Breast epithelium (tissue), 4 donors: ENCODE measurements around the gene CD2BP2. TPM values are rescaled to one million over a fixed set of nuclear protein-coding genes. Genes with fewer than 3 reads are reported as not detected.

Experiments used
- DNase-seq, 2 donors: peaks; one replicate each; pipeline ENCODE4 v3.0.0-alpha.2; 2019; ENCODE audit warnings: low spot score in 2 of 2
- H3K27ac ChIP-seq, 2 donors: fragments of 200-600 bp; sonication (generic) in 1 of 2; one replicate each; pipeline ENCODE4 v1.5.1; 2016 to 2019; ENCODE audit warnings: mild to moderate bottlenecking in 1 of 2
- H3K27me3 ChIP-seq, 2 donors: fragments of 200-600 bp; sonication (generic) in 1 of 2; one replicate each; pipeline versions ENCODE4 v1.5.1 to v1.6.0; 2017 to 2019; ENCODE audit warnings: control low read depth in 1 of 2, mild to moderate bottlenecking in 1 of 2
- H3K36me3 ChIP-seq: fragments of 200-600 bp; one replicate; pipeline ENCODE4 v1.5.1; 2019
- H3K4me1 ChIP-seq, 2 donors: fragments of 200-600 bp; sonication (generic); one replicate each; pipeline ENCODE4 v1.5.1; 2016 to 2019; ENCODE audit warnings: control low read depth in 1 of 2
- H3K4me3 ChIP-seq, 3 donors: fragments of 200-600 bp; sonication (generic); 1 replicate in 2 of 3; 2 replicates in 1 of 3; pipeline ENCODE4 v1.5.1; 2016 to 2019; ENCODE audit warnings: mild to moderate bottlenecking in 3 of 3, moderate library complexity in 2 of 3
- H3K9me3 ChIP-seq, 2 donors: fragments of 200-600 bp; sonication (generic) in 1 of 2; one replicate each; pipeline ENCODE4 v1.5.1; 2016 to 2019; ENCODE audit warnings: control low read depth in 1 of 2
- POLR2A ChIP-seq: fragments of 450-650 bp; IDR thresholded peaks from one replicate; pipeline ENCODE4 v1.6.1; 2016; ENCODE audit warnings: antibody characterized with exemption, mild to moderate bottlenecking, moderate library complexity
- POLR2AphosphoS5 ChIP-seq, 3 donors: sonication (generic); formaldehyde crosslinking; IDR thresholded peaks; one replicate each; pipeline ENCODE4 v1.6.1; 2017; ENCODE audit warnings: antibody characterized with exemption in 3 of 3
- intact Hi-C: fragments of 100-400 bp; cut with DNase I; formaldehyde crosslinking; loops from one replicate; pipeline ENCODE4 v1.15.1; 2023; ENCODE audit warnings: low total_unique reads
- total RNA-seq, 3 donors: library from RNA; depleted of rRNA; stranded (reverse); fragments of >200 nt; gene quantifications; one replicate each; pipeline ENCODE4 v1.1.0, GENCODE V29; 2016
- TF ChIP-seq, protein P1 (sequence below), 3 donors: fragments of 450-650 bp; IDR thresholded peaks; one replicate each; pipeline ENCODE4 v1.5.1; 2016 to 2017; ENCODE audit warnings: antibody characterized with exemption in 3 of 3, mild to moderate bottlenecking in 3 of 3, moderate library complexity in 3 of 3

CD2BP2 gene
- total RNA-seq: 10 to 100 TPM; 26.2 to 47.2 (median 38.3) TPM

DNA sequence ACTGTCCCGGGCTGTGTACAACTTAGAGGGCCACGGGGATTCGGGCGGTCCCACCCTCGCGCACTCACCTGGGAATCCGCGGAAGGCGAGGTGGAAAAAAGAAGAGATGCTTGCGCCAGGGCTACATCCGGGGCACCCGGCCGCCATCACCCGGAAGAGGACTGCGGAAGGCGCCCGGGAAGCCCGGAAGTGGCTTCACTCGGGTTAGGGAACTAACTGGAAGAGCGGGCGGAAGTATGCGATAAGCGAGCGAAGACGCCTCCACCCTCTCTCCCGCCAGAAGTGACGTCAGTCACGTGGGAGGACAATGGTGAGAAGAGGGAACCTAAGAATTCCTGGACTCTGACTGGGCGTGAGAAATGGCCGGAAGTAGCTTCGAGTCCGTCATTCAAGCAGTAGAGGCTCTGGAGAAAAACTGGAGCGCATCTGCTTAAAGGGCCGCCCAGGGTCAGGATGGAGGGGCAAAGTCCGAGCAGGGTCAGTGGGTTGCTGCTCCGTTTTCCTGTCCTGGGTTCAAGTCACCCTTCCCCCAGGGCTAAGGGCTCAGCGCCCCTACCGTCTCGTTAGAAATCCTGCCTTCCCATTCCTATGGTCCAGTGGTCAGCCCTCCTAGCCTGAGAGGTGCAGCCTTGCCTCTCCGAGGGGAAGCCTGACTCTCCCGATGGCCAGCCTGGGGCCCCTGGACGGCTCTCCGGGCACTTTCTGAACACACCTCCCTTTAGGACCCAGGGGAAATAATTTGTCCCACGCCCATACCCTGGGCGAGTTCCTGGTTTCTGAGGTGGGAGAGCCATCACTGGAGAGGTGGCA lies at the start of gene CD2BP2:
CD2BP2 (minus strand) TSS at position 165 of the 810 bp plus-strand sequence. CDS start 627 bp downstream, outside the sequence.
- DNase-seq: peak; percentile 96 to 98
- Histone ChIP-seq H3K27me3 (no peaks in the 10 kb centered on the region), H3K9me3 (no peaks in the 10 kb centered on the region), H3K4me3 (peak within 1 kb of the TSS; percentile 76 to 83 (median 81)), H3K36me3 (peaks cover 4% of the 10 kb centered on the region), H3K4me1 (peaks cover 5 to 24% of the 10 kb centered on the region in 2 donors), H3K27ac (peak within 1 kb of the TSS; percentile 98)
- intact Hi-C loops: no loop called here
- TF ChIP-seq POLR2A: no peak
- peak; percentile 93 to 97 (median 94) for TF ChIP-seq POLR2AphosphoS5 (IDR thresholded peaks at IDR 0.05)
- TF ChIP-seq, protein P1, sequence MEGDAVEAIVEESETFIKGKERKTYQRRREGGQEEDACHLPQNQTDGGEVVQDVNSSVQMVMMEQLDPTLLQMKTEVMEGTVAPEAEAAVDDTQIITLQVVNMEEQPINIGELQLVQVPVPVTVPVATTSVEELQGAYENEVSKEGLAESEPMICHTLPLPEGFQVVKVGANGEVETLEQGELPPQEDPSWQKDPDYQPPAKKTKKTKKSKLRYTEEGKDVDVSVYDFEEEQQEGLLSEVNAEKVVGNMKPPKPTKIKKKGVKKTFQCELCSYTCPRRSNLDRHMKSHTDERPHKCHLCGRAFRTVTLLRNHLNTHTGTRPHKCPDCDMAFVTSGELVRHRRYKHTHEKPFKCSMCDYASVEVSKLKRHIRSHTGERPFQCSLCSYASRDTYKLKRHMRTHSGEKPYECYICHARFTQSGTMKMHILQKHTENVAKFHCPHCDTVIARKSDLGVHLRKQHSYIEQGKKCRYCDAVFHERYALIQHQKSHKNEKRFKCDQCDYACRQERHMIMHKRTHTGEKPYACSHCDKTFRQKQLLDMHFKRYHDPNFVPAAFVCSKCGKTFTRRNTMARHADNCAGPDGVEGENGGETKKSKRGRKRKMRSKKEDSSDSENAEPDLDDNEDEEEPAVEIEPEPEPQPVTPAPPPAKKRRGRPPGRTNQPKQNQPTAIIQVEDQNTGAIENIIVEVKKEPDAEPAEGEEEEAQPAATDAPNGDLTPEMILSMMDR (IDR thresholded peaks at IDR 0.05): peak in 1 of 3 donors; percentile 15

DNA sequence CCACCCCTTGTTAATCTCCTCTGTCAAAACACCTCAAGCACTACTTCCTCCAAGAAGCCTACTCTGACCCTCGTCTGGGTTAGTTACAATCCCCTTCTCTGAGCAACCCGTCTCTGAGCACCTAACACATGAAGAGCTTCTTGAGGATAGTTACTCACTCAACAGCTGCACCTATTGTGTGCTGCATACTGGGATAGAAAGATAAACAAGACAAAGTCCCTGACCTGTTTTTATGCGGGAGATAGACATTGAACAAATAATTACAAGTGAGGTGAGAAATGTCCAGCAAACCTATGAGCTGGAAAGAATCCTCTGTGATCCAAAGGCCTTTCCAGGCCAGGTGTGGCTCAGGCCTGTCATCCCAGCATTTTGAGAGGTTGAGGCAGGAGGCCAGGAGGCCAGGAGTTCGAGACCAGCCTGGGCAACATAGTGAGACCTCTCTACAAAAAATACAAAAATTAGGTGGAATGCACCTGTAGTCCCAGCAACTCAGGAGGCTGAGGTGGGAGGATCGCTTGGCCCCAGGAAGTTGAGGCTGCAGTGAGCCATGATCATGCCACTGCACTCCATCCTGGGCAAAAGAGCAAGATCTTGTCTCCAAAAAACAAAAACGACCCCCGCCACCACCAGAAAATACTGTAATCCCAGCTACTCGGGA lies 46.8 kb upstream of the CD2BP2 start:
- no peak overlapping the region for H3K27ac ChIP-seq
- H3K4me1 ChIP-seq: no peaks in the 10 kb centered on the region
- H3K36me3 ChIP-seq: no peaks in the 10 kb centered on the region
- H3K4me3 ChIP-seq: no peak overlapping the region
- no peaks in the 10 kb centered on the region for H3K9me3 ChIP-seq
- intact Hi-C loops: no loop called here
- TF ChIP-seq, protein P1 (IDR thresholded peaks at IDR 0.05): no peak
- TF ChIP-seq POLR2A (no peak), POLR2AphosphoS5 (IDR thresholded peaks at IDR 0.05) (no peak)
- H3K27me3 ChIP-seq: no peaks in the 10 kb centered on the region
- DNase-seq: no peak

DNA sequence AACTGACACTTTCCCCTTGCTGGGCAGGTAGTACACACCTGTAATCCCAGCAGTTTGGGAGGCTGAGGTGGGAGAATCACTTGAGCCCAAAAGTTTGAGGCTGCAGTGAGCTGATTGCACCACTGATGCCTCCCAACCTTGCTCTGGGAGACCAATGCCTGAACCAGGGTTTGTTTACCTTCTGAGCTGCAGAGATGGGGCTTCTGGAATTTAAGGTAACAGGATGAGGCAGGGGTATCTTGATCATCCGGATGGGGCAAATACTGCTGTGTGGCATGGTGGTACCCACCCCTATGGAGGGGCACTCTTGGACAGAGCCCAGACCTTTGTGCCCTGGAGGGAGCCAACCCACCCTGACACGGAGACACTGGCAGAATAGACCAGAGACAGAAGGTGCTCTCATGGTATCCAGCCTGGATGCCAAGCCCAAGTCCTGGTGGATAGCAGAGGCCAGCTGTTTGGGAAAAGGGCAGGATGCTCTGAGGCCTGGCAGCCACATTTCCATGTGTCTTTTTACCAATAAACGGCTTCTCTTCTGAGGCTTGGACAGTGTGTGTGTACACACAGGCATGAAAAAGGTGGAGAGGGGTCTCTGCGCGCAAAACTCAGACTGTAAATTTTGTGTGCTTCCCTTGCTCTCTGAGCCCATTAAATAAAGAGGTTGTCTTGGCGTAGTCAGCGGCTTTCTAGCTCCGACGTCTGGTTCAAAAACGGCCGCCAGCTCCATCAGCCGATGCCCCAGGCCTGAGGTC lies 44.5 kb upstream of the CD2BP2 start:
- intact Hi-C loops: no loop called here

DNA sequence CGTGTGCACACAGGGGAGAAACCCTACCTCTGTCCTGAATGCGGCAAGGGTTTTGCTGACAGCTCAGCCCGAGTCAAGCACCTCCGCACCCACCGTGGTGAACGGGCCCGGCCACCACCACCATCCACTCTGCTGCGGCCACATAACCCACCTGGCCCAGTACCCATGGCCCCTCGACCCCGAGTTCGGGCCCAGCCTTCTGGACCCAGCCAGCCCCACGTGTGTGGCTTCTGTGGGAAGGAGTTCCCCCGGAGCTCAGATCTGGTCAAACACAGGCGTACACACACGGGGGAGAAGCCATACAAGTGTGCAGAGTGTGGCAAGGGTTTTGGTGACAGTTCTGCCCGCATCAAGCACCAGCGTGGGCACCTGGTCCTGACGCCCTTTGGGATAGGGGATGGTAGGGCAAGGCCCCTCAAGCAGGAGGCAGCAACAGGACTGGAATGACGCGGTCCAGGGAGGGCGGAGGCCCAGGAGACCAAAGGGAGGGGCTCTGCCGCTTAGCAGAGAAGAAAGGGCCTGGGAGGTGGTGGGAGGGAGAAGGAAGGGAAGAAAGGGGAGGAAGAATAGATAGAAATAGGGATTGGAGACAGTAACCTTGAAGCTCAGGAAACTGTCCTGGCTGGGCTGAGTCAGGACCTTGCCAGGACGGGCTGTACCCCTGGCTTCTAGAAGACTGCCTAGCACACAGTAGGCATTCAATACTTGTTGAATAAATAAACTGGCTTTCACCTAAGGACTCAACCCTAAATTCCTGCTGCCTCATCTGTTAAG lies 43.7 kb upstream of the CD2BP2 start:
- intact Hi-C loops: no loop called here
- no peaks in the 10 kb centered on the region for H3K36me3 ChIP-seq
- TF ChIP-seq, protein P1 (IDR thresholded peaks at IDR 0.05): no peak
- TF ChIP-seq POLR2A: no peak
- no peak for TF ChIP-seq POLR2AphosphoS5 (IDR thresholded peaks at IDR 0.05)
- no peaks in the 10 kb centered on the region for H3K9me3 ChIP-seq
- H3K27me3 ChIP-seq: no peaks in the 10 kb centered on the region
- H3K4me1 ChIP-seq: peaks cover 0 to 9% of the 10 kb centered on the region in 2 donors
- DNase-seq: no peak
- peak overlapping the region in 1 of 2 donors; percentile 86 for H3K27ac ChIP-seq
- H3K4me3 ChIP-seq: no peak overlapping the region

More for the DNA sequence above, 44.5 kb upstream of the CD2BP2 start:
- H3K27me3 ChIP-seq: no peaks in the 10 kb centered on the region
- TF ChIP-seq, protein P1 (IDR thresholded peaks at IDR 0.05): no peak
- TF ChIP-seq POLR2A (no peak), POLR2AphosphoS5 (IDR thresholded peaks at IDR 0.05) (no peak)
- H3K9me3 ChIP-seq: no peaks in the 10 kb centered on the region
- H3K4me3 ChIP-seq: peak overlapping the region; percentile 64 to 85 (median 80)
- H3K4me1 ChIP-seq: peaks cover 0 to 9% of the 10 kb centered on the region in 2 donors
- no peak for DNase-seq
- peak overlapping the region; percentile 86 for H3K27ac ChIP-seq
- no peaks in the 10 kb centered on the region for H3K36me3 ChIP-seq
